HCT116 (cell line): Measurements from ENCODE around the gene DPP4. TPM values are rescaled to one million over a fixed set of nuclear protein-coding genes. Genes with fewer than 3 reads are reported as not detected.

ENCODE experiments used
- ATAC-seq: fragments of 200-7000 bp; cut with Tn5 transposase; 2 replicates; pipeline ENCODE4 v1.9.1; 2020; ENCODE audit warnings: mild to moderate bottlenecking, moderate library complexity
- BruUV-seq: library from RNA; stranded (reverse); fragments of 400-500 nt; replicated peaks from 2 replicates; lab custom pipeline; 2021; lab: Mats Ljungman, UMichigan
- CTCF ChIA-PET: fragments of 300-600 bp; sonication (Branson Sonifier 250); formaldehyde crosslinking; loops from one replicate; lab custom pipeline; 2021; ENCODE audit warnings: antibody characterized with exemption; lab: Charles Lee
- POLR2A ChIA-PET: fragments of 300-600, 350-600 bp; sonication (Branson Sonifier 250); formaldehyde crosslinking; loops from one replicate; lab custom pipeline; 2021; ENCODE audit warnings: antibody characterized with exemption; lab: Charles Lee
- RAD21 ChIA-PET, 2 experiments: fragments of 300-600 bp; sonication (Branson Sonifier 250); formaldehyde crosslinking; loops; one replicate each; lab custom pipeline; 2023; ENCODE audit warnings: low total read pairs in 2 of 2; ENCODE audit not compliant: uncharacterized antibody in 2 of 2, unreplicated experiment in 2 of 2, low non-redundant PET in 1 of 2; lab: Charles Lee
- DNase-seq: peaks from one replicate; pipeline ENCODE4 v3.0.0-alpha.2; 2010; ENCODE audit warnings: low read depth, low spot score
- H2AFZ ChIP-seq: fragments of 200-600 bp; shearing (Covaris generic), sonication (generic); 2 replicates; pipeline ENCODE4 v1.6.1; 2017; ENCODE audit warnings: low read depth, mixed run types, mixed read lengths, antibody characterized with exemption, low read length; ENCODE audit not compliant: poor library complexity, severe bottlenecking
- H3K27ac ChIP-seq: 2 replicates; pipeline ENCODE4 v1.5.1; 2012; ENCODE audit warnings: low read depth, low read length
- H3K27me3 ChIP-seq: fragments of 200-600 bp; sonication (generic); 2 replicates; pipeline ENCODE4 v1.6.1; 2016; ENCODE audit warnings: mixed run types, low read length, mixed read lengths; ENCODE audit not compliant: insufficient read depth
- H3K36me3 ChIP-seq, 2 experiments: fragments of 200-500 bp in 1 of 2; fragments of 200-600 bp in 1 of 2; sonication (Bioruptor generic) in 1 of 2; sonication (generic) in 1 of 2; 2 replicates each; pipeline versions ENCODE4 v1.5.1 to v1.6.1; 2014 to 2016; ENCODE audit warnings: low read length in 2 of 2, inconsistent platforms in 1 of 2, mixed read lengths in 1 of 2, mixed run types in 1 of 2; ENCODE audit not compliant: insufficient read depth in 2 of 2, control insufficient read depth in 1 of 2
- H3K4me1 ChIP-seq, 2 experiments: fragments of 200-600 bp in 1 of 2; sonication (generic) in 1 of 2; 2 replicates each; pipeline versions ENCODE4 v1.5.1 to v1.6.1; 2012 to 2017; ENCODE audit warnings: low read length in 2 of 2, inconsistent platforms in 1 of 2, mild to moderate bottlenecking in 1 of 2, mixed read lengths in 1 of 2, mixed run types in 1 of 2, moderate library complexity in 1 of 2; ENCODE audit not compliant: insufficient read depth in 2 of 2, control insufficient read depth in 1 of 2
- H3K4me2 ChIP-seq: fragments of 200-600 bp; sonication (generic); 2 replicates; pipeline ENCODE4 v1.6.1; 2017; ENCODE audit warnings: mixed run types, low read length, mixed read lengths
- H3K4me3 ChIP-seq, 2 experiments: fragments of 200-600 bp in 1 of 2; sonication (generic) in 1 of 2; replicated peaks in 1 of 2; 2 replicates each; pipeline ENCODE4 v1.5.1; 2011 to 2016; ENCODE audit warnings: low read length in 2 of 2, control low read depth in 1 of 2, low read depth in 1 of 2, mild to moderate bottlenecking in 1 of 2, mixed read lengths in 1 of 2, mixed run types in 1 of 2
- H3K79me2 ChIP-seq: fragments of 200-600 bp; sonication (generic); 2 replicates; pipeline ENCODE4 v1.6.1; 2017; ENCODE audit warnings: mild to moderate bottlenecking, mixed run types, low read length, moderate library complexity, mixed read lengths; ENCODE audit not compliant: insufficient read depth
- H3K9ac ChIP-seq: fragments of 200-600 bp; sonication (generic); 2 replicates; pipeline ENCODE4 v1.6.1; 2016; ENCODE audit warnings: low read length, mixed read lengths
- H3K9me2 ChIP-seq: fragments of 200-600 bp; sonication (generic), shearing (Covaris generic); 2 replicates; pipeline ENCODE4 v1.6.1; 2017; ENCODE audit warnings: mixed run types, mild to moderate bottlenecking, moderate library complexity; ENCODE audit not compliant: insufficient read depth
- H3K9me3 ChIP-seq, 2 experiments: fragments of 200-500 bp in 1 of 2; fragments of 200-600 bp in 1 of 2; sonication (Bioruptor generic) in 1 of 2; sonication (generic) in 1 of 2; 2 replicates each; pipeline ENCODE4 v1.6.1; 2014 to 2017; ENCODE audit warnings: low read length in 2 of 2, mixed read lengths in 2 of 2, inconsistent platforms in 1 of 2, low read depth in 1 of 2, mild to moderate bottlenecking in 1 of 2, mixed run types in 1 of 2, moderate library complexity in 1 of 2; ENCODE audit not compliant: control insufficient read depth in 1 of 2, insufficient read depth in 1 of 2
- H4K20me1 ChIP-seq: fragments of 200-600 bp; sonication (generic), shearing (Covaris generic); 2 replicates; pipeline ENCODE4 v1.6.1; 2017; ENCODE audit warnings: mixed run types, mild to moderate bottlenecking, moderate library complexity; ENCODE audit not compliant: insufficient read depth
- CBX3 ChIP-seq: IDR thresholded peaks from 2 replicates; pipeline ENCODE4 v1.6.1; 2012; ENCODE audit warnings: low read depth
- CTCF ChIP-seq, 3 experiments: fragments of 200-600 bp in 1 of 3; sonication (generic) in 1 of 3; IDR thresholded peaks in 2 of 3; conservative IDR thresholded peaks in 1 of 3; 2 replicates each; pipeline ENCODE4 v1.5.1; 2012 to 2017; ENCODE audit warnings: low read depth in 2 of 3, low read length in 2 of 3, antibody characterized with exemption in 1 of 3, borderline replicate concordance in 1 of 3, control low read depth in 1 of 3, mild to moderate bottlenecking in 1 of 3, mixed read lengths in 1 of 3, mixed run types in 1 of 3, moderate library complexity in 1 of 3; ENCODE audit not compliant: insufficient read depth in 1 of 3
- ELF1 ChIP-seq: IDR thresholded peaks from 2 replicates; pipeline ENCODE4 v1.6.1; 2012; ENCODE audit warnings: low read depth, borderline replicate concordance
- EZH2phosphoT487 ChIP-seq: fragments of 200-600 bp; IDR thresholded peaks from 2 replicates; pipeline ENCODE4 v1.6.1; 2018; ENCODE audit warnings: antibody characterized with exemption, borderline replicate concordance
- MAX ChIP-seq: IDR thresholded peaks from 2 replicates; pipeline ENCODE4 v1.6.1; 2012
- RAD21 ChIP-seq: IDR thresholded peaks from 2 replicates; pipeline ENCODE4 v1.6.1; 2012; ENCODE audit warnings: low read depth, mild to moderate bottlenecking
- REST ChIP-seq: IDR thresholded peaks from 2 replicates; pipeline ENCODE4 v1.6.1; 2012; ENCODE audit warnings: low read depth
- SP1 ChIP-seq: IDR thresholded peaks from 2 replicates; pipeline ENCODE4 v1.6.1; 2012; ENCODE audit warnings: low read depth
- SRF ChIP-seq: IDR thresholded peaks from 2 replicates; pipeline ENCODE4 v1.6.1; 2012; ENCODE audit warnings: low read depth
- TCF7L2 ChIP-seq: IDR thresholded peaks from 2 replicates; pipeline ENCODE4 v1.7.0; 2011; ENCODE audit warnings: borderline replicate concordance, inconsistent platforms; ENCODE audit not compliant: insufficient read depth, insufficient read length; ENCODE audit errors: extremely low read depth
- YY1 ChIP-seq: IDR thresholded peaks from 2 replicates; pipeline ENCODE4 v1.6.1; 2011; ENCODE audit warnings: low read length, low read depth, moderate library complexity, mild to moderate bottlenecking; ENCODE audit not compliant: insufficient replicate concordance; ENCODE audit errors: extremely low read depth
- ZFX ChIP-seq: fragments of 450-650 bp; IDR thresholded peaks from 2 replicates; pipeline ENCODE4 v1.6.1; 2017
- ZNF274 ChIP-seq: fragments of 200-500 bp; sonication (Bioruptor generic); IDR thresholded peaks from 2 replicates; pipeline ENCODE4 v1.6.1; 2014; ENCODE audit warnings: mild to moderate bottlenecking, low read depth, low read length, inconsistent platforms
- intact Hi-C: fragments of 100-400 bp; cut with micrococcal nuclease; formaldehyde crosslinking; loops from 2 replicates; pipeline ENCODE4 v1.10.0; 2022
- total RNA-seq: library from RNA; stranded (reverse); gene quantifications from one replicate; pipeline ENCODE4 v1.2.1, GENCODE V29; 2021; ENCODE audit not compliant: unreplicated experiment

DPP4 gene
- total RNA-seq, 1 experiment from 2014 or later, result 3.6 TPM

- no peaks in the 10 kb centered on the region for H3K9me3 ChIP-seq
- POLR2A ChIA-PET, result no interaction called here
- intact Hi-C loops, result no loop called here
- H3K9ac ChIP-seq, result no peak overlapping the region
- RAD21 ChIA-PET, result no interaction called here
- no peak overlapping the region for H3K4me2 ChIP-seq
- H3K27ac ChIP-seq, result no peak overlapping the region
- H3K36me3 ChIP-seq, result no peaks in the 10 kb centered on the region
- H3K9me2 ChIP-seq, result no peaks in the 10 kb centered on the region; the same call in 1 of the 2 replicates
- no TSS peak for BruUV-seq
- no peak for TF ChIP-seq YY1
- TF ChIP-seq TCF7L2, result no peak
- TF ChIP-seq SP1, result no peak
- no peak for TF ChIP-seq CTCF (IDR thresholded peaks at IDR 0.05 in 2 of 3, conservative IDR thresholded peaks at IDR 0.05 in 1 of 3; ENCODE audit: borderline replicate concordance in 1 of 3, insufficient read depth in 1 of 3, low read depth in 2 of 3, low read length in 2 of 3)
- TF ChIP-seq ZFX, result no peak
- no peak for TF ChIP-seq ELF1
- no peak for TF ChIP-seq RAD21
- no peak for TF ChIP-seq MAX
- DNase-seq, result no peak
- H3K79me2 ChIP-seq, result no peaks in the 10 kb centered on the region
- H3K4me1 ChIP-seq, result peaks cover 0 to 6% of the 10 kb centered on the region in 2 experiments; a peak in 2 of 4 replicates
- H4K20me1 ChIP-seq, result no peaks in the 10 kb centered on the region
- no peak overlapping the region for H2AFZ ChIP-seq
- ATAC-seq, result no peak
- no peaks in the 10 kb centered on the region for H3K27me3 ChIP-seq
- no peak overlapping the region for H3K4me3 ChIP-seq
- CTCF ChIA-PET, result no interaction called here
Observed at GRCh38 chr2:161976295-161976694, 97.7 kb downstream of the DPP4 start.

GRCh38 chr2:161975813-161976160 is 98.2 kb downstream of the DPP4 start:
- ChIA-PET POLR2A (no interaction called here), RAD21 (no interaction called here), CTCF (no interaction called here)
- H4K20me1 ChIP-seq, result no peaks in the 10 kb centered on the region
- no peak overlapping the region for H3K27ac ChIP-seq
- no peak overlapping the region for H3K4me2 ChIP-seq
- H3K9ac ChIP-seq, result no peak overlapping the region
- ATAC-seq (no peak), DNase-seq (no peak)
- no peak overlapping the region for H3K4me3 ChIP-seq
- no peaks in the 10 kb centered on the region for H3K9me3 ChIP-seq
- H3K79me2 ChIP-seq, result no peaks in the 10 kb centered on the region
- BruUV-seq, result no TSS peak
- TF ChIP-seq REST, result no peak
- TF ChIP-seq CBX3, result no peak
- TF ChIP-seq SP1, result no peak
- no peak for TF ChIP-seq EZH2phosphoT487
- TF ChIP-seq RAD21, result no peak
- TF ChIP-seq SRF, result no peak
- no peak for TF ChIP-seq ZNF274
- peaks cover 0 to 6% of the 10 kb centered on the region in 2 experiments; a peak in 2 of 4 replicates for H3K4me1 ChIP-seq
- no peaks in the 10 kb centered on the region for H3K27me3 ChIP-seq
- H2AFZ ChIP-seq, result no peak overlapping the region
- H3K36me3 ChIP-seq, result no peaks in the 10 kb centered on the region
- H3K9me2 ChIP-seq, result no peaks in the 10 kb centered on the region; the same call in 1 of the 2 replicates
- intact Hi-C loops, result no loop called here
